GM19023 (cell line): ENCODE measurements around the gene PRKAG2.

Experiments
- ATAC-seq: cut with Tn5 transposase; IDR thresholded peaks from one replicate; pipeline ENCODE4 v1.9.1; 2021; ENCODE audit warnings: mild to moderate bottlenecking, moderate library complexity; ENCODE audit not compliant: unreplicated experiment

The PRKAG2 gene

DNA sequence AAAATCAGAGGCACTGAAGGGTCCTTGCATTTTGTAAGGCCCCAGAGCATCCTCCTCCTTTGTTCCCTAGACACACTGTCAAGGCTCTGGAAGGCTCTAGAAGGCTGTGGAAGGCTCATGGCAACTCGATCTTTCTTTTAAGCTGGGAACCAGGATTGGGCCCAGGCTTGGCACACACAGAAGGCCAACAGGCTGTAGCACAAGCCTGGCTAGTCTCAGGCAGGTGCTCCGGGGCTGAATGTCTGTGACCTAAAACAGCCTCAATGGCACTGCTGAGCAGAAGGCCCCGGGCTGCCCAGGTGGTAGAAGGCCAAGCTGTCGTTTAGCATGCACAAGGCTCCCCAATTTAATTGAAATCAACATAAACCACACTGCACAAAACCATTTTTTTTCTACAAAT lies 55.7 kb downstream of the PRKAG2 start:
- ATAC-seq = no peak

DNA sequence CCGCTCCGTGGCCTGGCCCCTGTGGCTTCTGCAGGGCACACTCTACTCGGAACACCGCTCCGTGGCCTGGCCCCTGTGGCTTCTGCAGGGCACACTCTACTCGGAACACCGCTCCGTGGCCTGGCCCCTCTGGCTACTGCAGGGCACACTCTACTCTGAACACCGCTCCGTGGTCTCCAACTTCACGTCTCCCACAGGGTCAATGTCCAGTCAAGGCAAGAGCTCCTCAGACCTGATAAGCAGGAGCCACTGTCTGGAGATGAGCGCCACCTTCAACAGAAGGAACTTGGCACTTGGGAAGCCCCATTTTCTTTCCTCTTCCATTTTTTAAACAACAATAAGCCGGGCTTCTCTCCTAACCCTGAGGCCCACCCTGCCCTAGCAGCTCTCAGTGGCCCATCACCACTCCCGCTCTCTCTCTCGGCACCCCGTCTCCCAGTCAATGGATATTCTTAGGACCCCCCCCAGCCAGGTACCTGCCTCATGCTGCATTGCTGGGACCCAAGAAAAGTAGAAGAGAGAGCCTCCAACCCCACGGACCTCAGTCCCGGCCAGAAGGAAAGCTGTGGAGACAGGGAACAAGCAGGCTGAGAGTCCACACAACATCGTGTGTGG lies 56.3 kb downstream of the PRKAG2 start:
- no peak for ATAC-seq

DNA sequence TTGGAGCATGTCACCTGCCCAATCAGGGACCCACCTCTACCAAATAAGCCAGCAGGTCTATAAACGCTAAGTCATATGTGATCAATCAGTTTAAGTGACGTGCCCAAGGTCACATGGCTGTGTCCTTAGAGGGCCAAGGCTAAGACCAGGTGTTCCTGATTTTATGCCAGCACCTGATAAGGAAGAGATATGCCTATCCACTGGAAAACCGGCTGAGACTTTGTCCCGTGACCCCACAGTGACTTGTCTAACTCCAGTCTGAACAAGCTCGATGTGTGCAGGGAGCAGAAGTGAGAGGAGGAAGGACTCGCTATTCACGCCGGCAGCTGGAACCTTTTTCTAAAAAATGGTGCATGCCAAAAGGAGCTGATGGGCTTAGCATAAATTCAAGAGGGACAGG lies 57.0 kb downstream of the PRKAG2 start:
- no peak for ATAC-seq

DNA sequence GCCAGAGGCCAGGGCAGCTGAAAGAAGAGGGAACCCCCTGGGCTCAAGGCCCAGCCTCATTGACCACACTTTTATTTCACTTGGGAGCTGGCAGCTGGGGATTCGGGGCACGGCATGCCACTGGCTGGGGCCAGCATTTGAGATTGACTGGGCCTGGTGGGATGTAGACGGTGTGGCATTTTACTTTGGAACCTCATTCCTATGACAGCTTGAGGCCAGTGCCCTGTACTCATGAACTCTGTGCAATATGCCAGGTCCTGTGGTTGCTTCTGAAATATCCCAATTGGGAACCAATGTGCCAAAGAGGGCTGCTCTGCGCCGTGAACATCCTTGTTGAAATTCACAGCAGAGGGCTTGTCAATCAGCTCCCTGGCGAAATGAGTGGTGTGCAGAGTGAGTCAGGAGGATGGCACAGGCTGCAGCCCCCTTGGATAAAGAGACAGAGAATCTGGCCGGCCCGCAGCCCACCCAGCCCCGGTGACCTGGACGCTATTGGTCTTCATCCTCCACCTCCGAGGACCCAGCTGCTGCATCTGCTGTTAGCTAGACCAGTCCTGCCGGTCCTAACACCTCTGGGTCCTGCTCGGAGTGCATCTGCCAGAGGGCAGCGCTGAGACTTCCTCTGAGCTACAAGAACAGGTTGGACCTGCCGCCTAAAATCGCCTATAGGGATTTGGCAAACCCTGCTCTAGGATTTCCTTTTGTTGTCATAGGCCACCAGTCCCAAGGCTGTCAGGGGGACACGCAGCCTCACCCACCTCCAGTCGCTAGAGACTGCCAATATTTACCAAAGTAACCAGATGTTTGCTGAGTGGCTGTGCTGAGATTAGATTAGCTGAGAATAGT lies 58.0 kb downstream of the PRKAG2 start:
- no peak for ATAC-seq

DNA sequence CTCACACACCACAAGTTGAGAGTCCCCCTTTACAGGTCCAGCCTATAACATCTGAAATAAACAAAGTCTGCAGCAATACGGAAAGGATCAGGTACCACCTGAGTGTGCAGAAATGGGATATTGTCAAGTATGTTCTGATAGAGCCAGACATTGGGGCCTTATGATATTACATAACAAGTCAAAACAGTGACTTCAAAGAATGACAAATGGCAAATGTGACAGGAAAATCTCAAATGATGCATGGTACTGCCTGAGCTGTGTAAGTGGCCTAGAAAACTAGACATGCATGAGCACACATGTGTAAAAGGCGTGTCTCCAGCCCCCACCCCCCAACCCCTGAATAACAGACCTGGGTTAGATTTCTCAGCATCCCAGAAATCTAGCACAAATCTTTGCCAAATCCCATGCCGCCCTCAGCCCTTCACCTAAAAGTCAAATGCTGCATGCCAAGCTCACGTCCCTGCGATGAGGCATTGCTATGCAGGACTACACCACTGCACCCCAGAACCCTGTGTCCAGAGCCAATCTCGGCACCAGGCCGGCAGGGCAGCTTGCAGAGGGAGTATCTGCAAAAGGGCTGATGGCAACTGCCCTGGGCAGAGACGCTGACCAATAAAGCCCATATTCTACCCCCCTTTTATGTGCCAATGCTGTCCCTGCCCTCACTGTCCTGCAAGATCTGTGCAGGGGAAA lies 58.8 kb downstream of the PRKAG2 start:
- ATAC-seq = no peak

DNA sequence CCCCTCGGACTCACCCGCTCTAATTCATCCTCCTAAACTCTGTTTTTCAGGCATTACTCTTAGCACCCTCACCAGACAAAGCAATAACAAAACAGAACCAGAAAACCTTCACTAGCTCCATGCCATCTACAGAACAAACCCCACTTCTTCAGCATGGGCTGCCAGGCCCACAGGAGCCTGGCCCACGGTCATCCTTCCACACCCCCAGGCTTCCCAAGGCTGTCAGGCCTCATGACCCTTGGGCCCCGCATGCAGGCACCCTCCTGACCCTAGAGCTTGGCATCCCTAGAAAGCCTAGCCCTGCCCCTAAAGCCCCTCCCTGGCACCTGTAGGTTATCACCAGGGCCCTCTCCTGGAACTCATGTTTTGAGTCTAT lies 59.6 kb downstream of the PRKAG2 start:
- no peak for ATAC-seq

DNA sequence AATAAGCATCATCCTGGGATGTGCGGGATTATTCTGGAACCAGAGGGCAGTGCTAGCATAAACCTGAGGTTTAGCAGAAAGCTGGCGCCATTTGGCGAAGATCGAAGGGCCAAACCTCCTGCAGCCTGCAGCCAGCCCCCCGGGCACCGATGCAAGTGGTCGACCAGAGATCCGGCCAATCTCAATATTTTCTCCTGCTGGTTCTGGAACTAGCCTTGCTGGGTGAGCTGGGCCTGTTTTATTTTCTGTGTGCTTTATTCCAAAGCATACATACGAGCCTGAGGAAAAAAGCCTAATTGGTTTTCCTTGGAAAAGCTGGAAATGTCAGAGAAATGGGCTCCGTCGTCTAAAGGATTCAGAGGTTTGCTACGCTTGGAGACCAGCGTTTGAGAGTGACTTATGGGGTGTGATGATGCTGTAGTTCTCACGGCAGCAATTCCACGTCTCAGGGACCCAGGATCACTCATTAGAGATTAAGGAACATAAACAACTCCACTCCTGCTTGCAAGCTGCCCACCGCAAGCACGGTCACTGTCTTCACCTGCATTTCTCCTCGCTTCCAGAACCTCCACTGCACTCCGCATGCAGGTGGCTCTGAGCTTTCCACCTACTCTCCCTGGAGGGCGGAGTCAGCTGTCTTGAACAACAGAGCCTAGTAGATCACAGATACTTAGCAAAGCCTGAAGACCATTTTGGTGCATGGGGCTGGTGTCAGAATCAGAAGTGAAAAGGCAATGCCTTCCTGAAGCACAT lies 60.2 kb downstream of the PRKAG2 start:
- no peak for ATAC-seq

DNA sequence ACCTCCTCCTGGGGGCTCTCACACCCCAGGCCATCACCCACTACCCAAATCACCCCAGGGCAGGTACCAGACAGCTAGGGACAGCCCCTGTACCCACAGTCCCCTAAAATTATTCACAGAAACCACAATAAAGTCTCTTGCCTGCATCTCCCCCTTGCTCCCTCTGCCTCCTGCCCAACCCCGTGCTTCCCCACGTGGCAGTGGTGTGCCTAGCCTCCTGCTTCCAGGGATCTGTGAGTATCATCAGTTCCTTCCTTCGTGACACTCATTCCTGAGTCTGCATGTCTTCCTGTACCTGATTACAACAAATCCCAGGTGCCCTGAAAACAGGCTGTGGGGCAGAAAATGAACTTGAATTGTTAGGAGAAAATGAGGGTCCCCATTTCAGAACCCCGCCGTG lies 61.5 kb downstream of the PRKAG2 start:
- ATAC-seq = no peak

DNA sequence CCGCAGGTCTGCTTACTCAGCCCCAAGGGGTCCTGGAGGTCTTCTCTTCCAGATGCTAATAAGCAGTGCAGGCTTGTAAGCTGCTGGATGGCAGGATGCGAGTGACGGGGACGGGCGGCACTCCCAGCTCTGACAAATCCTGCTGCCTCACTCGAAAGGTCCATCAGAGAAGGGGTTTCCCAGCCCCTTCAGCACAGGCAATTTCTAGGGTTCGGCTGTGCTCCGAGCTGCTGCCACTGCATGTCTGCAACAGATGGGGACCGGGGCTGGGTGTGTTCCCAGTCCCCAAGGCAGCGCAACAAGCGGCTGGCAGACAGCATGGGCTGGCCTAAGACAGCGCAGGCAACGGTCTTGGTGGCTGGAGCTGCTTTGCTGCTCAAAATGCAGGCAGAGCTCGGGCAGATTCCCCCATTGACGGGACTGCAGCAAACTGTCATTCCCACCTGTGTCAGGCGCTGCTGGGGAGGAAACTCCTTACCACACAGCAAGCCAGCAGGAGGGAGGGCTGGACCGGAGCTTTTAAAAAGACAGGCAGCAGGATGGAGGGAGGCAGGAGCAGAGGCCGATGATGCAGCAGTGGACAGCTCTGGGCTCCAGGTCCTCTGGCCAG lies 62.4 kb downstream of the PRKAG2 start:
- ATAC-seq = no peak

DNA sequence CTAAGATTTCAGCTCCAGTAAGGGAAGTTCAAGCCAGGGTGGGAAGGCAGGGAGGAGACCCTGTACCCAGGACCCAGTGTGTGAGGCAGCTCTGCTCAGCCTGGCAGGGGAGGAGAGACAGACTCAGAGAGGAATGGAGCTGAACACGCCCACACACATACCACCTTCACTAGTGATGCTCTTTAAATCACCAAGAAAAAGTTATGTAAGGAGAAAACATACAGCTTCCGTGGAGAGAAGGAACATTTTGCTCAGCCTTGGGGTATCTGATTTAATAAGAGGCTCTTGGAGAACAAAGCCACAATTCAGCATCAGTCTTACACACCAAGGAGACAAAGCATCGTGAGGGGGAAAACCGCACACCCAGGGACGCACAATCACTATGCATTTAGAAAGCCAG lies 62.9 kb downstream of the PRKAG2 start:
- ATAC-seq = no peak

DNA sequence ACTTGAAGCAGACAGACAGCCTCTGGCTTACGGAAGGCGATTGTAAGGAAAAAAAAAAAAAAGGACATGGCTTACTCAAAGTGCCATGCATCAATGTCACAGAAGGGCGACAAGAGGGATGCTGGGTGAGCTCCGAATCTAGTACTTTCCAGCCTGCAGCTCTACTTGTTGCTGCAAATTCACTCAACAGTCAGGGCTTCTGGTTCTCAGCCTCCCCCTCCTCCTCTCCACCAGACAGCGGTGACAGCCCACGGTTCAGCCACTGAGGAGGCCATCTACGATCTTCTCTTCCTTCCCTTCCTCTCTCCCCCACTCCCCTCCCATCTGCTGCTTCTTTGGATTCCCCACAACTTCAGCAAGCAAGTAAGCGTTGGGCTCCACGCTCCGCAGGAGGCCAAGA lies 63.5 kb downstream of the PRKAG2 start:
- ATAC-seq = no peak

DNA sequence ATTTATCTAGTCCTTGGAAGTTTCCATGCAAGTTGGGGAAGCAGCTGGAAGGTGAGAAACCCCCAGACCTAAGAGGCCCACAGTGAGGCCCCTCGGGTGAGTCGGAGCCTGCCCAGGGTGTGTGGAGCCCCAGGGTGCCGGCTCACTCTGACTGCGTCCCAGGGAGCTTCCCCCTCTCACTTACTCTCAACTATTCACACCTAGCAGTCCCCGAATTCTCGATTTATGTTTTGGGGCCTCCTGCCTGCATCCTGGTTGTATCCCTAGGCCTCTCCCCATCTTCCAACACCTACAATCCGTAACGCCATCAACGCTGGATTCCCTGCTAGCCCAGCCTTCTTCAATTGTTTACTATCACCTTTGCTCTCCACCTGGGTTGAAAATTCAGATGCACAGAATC lies 63.9 kb downstream of the PRKAG2 start:
- no peak for ATAC-seq

DNA sequence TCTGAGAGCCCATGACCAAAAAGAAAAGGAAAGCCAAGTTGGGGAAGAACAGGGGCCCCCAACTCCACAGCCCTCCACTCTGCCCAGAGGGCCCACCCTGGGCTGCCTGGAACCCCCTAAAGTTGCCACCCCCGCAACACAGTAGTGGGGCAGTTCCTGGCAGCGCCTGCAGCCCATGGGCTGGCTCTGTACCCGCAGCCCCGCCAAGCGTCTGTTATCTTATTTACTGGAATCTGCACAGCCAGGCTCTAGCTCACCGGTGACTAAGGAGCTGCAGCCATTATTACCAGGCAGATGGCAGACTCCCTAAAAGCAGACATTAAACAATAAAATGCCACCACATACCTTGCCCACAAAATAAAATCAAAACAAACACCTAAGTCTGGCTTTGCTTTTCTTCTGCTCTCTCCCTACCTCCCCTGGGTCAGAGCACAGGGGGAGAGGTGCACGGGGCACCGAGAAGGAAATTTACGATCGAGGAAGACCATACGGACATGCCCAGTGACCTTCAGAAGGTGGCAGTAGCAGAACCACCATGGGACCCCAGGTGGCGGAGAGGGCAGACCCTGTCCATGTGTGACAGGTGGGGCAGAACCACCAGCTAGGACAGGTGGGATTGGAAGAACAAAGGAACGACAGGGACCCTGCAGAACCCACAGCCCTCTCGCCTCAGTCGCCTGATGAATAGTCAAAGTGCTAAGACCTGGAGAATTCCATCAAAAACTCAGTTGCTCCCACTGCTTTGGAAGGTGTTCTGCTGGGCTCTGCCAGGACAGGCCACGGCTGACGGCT lies 66.3 kb downstream of the PRKAG2 start:
- ATAC-seq = no peak

DNA sequence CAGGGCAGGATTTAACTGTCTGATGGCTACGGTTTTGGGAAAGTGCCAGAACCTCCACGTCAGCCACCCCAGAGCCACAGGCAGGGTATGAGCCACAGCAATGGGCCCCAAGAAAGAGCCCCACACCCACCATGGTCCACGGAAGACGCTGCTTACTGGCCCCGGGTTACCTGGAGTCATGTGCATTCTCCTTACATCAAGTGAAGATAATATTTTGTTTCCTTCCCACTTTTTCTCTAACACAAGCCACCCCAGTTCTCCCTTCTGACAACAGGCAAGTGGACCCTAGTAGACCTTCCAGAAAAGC lies 67.1 kb downstream of the PRKAG2 start:
- no peak for ATAC-seq

DNA sequence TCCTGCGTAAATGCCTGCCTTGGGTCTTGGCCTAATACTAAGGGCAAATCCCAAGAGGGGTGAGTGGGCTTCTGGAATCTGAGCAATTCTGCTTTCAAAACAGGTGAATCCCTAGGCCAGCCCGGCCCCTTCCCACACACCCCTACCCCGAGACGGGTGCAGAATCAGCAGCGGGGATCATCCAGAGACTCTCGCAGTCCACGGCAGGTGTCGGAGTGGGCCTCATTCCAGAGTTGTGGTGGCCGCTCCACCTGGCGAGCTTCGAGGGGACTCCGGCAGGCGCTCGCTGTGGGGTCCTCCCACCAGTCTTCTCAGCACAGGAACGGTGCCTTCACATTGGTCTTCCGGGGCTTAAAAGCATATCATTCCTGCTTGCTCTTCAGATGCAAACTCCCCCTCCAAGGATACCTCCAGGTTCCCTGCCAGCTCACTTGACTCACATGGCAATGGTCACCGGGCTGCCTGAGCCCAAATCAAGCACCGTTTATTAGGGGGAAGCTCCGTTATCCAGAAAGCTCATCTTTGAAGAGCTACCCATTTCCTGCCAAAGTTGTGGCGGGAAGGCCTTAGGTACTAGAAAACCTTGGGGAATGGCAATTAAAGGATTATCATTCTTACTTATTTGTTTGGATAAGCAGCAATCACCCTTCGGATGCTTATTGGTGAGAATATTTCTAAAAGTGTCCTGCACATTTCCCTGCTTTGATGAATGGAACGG lies 67.6 kb downstream of the PRKAG2 start:
- ATAC-seq = no peak

DNA sequence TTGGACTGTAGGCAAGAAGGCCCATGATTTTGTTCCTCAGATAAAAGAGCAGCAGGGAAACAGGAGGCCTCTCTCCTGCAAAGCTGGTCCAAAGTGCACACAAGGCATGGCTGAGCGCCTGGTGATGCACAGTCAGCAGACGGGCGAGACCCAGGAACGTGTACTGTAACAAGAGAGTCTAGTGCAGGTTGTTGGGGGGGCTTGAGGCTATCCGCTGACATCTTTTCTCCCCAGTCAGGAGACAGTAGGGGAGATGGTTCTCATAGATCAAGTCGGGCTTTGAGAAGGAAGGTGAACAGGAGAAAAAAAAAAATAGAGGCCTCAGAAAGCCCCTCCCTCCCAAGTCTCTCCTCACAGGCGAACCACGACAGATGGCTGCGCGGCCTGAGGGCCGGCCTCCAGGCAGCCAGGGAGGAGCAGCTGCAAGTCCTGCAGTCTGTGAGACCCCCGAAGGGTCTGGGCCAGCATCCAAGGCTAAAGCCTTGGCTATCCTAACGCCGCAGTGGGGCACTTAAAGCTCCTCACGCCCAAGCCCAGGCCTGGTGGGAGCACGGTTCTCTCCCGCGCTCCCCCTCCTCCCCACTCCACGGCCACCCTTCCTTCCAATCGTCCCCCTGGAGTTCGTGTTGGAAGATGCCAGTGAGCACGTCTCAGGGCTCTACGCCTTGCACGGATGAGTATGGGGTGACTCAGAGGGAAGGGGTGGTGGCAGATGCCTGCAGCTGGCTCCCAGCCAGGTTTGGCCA lies 68.3 kb downstream of the PRKAG2 start:
- ATAC-seq = no peak

DNA sequence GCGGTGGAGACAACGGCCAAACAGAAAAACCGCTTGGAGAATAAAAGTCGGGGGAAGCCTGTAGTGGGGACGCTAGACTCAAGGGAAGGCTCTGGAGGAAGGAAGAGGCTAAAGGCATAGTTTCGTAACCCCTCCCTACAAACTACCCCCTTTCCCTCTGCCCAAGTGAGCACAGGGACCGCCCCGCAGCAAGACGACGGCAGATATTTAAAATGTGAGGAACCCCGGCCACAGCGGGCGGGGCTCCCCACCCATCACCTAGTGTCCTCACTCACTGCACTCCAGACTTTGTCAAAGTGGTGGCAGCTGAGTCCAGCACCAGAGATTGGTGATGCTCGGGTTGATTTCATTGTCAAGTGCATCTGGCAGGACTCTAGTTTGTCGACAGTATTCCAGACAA lies 69.1 kb downstream of the PRKAG2 start:
- no peak for ATAC-seq

DNA sequence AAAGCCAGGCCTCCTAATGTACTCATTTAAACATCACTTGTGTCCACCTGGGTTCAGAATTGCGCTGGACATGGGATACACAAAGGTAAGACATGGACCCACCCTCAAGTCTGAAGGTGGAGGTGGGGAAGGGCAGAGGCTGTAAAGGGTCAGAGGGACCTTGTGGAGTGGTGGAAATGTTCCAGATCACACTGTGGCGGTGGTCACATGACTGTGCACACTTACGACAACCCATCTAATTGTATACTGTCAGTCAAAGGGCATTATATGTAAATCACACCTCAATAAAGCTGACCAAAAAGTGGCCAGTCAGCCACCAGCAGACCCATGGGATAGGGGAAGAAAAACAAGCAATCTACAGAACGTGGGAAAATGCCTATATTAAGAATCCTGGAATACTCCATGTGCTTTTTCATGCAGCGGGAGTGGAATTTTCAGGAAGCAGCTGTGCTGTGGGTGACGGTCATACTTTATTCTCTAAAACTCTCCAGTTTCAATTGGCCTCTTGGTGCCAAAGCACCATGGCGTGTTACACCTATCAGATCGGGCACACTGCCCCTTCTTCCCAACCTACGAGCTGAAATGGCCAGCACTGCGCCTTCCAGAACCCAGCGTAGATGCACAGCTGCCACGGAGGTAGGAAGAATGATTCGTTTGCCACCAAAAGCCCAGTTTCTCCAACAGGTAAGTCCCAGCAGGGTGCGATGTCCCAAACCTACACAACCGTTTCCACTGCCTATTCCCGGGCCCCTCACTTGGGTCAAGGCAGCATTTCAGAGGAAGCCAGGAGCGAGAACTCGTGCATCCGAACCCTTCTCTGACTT lies 69.8 kb downstream of the PRKAG2 start:
- ATAC-seq = no peak
